ENCODE data around the gene EFCAB6.
A peak's percentile ranks its signal among the peaks of the same experiment; 100 is the strongest.

Gene EFCAB6

DNA sequence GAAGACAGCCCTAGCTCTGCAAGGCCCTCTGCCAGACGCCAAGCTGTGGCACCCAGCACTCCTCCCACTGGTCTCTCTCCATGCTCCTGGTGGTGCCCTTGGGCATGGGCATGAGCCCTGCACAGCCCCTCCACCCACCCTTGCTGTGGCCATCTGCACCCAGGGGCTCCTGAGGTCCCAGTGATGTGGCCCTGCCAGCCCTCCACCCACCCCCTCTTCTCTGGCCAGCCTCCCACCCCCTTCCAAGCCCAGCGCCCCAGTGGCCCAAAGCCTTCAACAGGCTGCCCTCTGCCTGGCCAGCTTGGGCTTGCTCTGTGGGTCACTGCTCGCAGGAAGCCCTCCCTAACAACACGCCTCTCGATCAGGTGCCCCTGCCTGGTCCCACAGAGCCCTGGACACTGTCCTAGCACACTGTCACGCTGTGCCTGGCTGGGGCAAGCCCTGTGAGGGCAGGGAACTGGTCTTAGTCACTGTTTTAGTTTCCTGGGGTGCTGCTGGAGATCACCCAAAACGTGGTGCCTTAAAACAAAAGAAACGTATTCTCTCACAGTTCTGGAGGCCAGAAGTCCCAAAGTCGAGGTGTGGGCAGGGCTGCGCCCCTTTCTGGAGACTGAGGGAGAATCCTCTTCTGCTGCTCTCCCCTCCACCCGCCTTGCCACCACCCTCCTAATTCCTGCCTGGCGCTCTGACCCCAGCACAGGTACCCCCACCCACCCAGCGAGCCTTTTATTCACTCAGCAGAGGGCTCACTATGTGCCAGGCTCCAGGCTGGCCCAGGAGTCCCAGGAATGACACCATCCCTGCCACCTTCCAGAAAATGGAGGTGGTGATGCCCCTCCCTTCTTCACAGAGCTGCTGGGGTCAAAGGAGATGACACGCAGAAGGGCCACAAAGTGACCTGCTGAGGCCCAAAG, 35.5 kb upstream of the EFCAB6 start:
- DNase-seq = no peak

DNA sequence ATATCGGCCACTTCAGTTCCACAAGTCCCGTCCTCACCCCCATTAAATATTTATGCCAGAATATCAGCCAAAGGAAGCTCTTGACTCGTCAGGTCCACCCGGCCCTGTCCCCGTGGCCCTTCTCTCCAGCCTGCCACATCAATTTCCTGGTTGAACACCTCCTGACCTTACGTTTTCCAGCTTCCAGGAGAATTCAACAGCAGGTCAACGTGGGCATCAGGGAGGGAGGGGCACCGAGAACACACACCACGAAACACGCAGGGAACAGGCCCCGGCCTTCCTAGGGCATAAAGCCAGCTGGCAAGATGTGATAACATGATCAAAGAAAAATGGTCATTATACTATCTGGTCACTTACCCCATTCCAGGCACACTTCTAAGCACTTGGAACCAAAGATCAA, 34.9 kb upstream of the EFCAB6 start:
- no peak for DNase-seq

DNA sequence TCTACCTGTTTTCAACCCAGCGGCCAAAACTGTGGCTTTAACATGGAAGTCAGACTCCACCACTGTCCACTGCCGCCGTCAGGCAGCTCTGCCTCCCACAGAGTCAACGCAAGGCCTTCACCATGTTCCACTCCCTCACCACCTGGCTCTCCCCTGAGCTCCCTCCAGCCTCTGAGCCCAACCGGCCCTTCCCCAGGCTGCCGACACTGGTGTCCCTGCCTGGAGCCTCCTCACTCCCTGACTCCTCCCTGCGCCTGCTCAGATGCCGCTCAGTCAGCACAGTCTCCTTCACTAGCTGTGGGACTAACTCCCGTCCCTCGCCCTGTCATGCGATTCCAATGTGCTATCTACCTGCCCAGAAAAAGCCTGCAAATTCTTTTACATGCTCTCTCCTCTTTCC, 33.9 kb upstream of the EFCAB6 start:
- DNase-seq = no peak

DNA sequence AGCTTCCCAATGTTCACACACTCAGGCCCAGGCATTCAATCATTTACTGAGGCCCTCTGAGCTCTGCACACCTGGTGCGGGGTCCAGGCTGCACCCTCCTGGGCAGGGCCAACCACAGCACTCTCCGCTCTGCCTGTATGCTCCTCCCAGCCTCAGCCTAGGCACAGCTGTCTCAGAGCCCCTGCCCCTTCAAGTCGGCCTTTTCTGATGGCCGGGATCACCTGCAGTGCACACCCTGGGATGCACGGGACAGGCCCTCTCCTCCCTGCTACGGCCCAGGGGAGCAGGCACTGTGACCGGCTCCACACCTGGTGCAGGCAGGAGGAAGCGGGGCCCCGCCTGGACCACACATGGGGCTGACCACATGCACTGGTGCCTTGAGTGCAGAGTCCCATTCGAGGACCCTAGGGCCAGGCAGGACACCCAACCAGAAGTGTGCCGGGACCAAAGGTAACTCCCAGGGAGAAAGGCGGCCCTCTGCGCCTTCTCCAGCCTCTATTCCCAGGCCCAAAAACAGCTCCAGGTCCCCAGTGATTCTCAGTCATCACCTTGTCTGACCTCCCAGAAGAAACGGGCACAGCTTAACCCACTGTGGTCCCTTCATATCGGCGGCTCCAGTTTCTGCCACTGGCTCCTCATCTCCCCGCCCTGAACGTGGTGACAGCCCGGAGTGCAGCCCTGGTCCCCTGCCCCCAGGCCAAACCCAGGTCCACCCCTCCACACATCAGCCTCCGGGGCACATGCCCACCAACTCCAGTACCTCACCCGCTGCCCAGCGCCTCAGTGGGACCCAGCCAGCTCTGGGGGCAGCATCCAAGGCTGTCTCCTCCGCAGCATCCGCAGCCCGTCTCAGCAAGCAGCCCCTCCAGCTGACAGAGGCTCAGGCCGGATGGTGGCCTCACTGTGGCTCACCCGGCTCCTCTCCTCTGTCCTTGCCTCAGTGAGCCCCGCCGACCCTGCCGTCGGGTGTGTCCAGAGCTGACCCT, 32.7 kb upstream of the EFCAB6 start:
- DNase-seq = no peak

DNA sequence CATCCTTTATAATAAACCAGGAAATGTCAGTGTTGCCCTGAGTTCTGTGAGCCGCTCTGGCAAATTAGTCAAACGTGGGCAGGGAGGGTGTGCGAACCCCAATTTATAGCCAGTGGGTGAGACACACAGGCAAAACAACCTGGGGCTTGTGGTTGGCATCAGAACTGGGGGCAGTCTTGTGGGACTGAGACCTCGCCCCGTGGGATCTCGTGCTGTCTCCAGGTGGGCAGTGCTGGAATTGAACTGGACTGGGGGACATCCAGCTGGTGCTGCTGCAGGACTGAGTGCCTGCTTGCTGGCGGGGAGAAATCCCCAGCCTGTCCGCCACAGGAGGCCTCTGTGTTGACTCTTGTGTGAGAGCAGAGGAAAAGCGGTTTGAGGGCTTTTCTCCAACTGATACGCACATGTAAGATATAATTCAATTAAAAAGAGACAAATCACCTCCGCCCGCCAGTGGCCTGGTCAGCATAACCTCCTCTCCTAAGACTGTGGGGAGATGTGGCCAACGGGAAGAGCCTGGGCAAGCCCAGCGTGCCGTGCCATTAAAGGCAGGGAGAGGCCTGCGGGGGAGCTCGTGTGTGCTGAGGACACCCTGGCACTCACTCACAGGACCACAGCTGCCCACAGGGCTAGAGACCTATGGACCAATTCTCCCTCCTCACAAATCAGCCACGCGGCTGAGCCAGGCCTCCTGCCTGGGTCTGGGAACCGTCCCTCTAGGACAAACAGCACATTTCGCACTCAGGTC, 31.9 kb upstream of the EFCAB6 start:
- no peak for DNase-seq

- no peak for DNase-seq
Measured at GRCh38 chr22:43841742-43842141, 29.6 kb upstream of the EFCAB6 start.

DNA sequence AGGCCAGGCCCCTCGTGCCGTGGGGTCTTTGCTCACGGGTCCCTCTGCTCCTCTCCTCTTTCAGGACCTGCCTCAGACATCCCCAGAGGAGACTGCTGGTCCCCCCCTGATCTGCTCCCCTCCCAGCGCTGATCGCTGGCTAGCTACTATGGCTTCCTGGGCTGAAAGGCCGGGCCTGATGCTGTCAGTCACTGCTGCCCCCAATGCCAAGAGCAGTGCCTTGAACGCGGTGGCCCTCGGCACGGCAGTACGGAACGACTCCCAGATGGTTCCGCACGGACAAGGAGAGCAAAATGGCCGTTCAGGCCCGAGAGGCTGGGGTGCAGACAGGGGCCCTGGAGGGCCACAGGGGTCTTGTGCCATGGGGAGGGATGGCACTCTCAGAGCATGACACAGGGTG, 28.7 kb upstream of the EFCAB6 start:
- DNase-seq = no peak

- no peak for DNase-seq
Measured at GRCh38 chr22:43840431-43840830, 28.3 kb upstream of the EFCAB6 start.

DNA sequence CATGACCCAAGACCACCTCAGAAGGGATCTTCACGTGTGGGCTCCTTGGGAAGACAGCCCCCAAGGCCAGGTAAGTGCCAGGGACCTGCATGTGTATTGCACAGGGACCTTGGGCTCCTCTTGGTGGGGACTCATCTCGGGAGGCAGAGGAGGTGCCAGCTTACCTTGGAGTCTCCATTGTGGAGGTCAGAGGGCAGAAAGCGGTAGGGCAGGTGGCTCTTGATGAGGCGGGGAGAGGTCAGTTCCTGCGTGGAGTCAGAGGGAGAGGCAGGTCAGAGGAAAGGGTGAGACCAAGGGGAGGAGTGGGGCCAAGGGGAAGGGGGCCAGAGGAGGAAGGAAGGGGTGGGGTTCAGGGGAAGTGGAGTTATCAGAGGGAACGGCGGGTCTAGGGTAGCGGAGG, 27.7 kb upstream of the EFCAB6 start:
- no peak for DNase-seq

DNA sequence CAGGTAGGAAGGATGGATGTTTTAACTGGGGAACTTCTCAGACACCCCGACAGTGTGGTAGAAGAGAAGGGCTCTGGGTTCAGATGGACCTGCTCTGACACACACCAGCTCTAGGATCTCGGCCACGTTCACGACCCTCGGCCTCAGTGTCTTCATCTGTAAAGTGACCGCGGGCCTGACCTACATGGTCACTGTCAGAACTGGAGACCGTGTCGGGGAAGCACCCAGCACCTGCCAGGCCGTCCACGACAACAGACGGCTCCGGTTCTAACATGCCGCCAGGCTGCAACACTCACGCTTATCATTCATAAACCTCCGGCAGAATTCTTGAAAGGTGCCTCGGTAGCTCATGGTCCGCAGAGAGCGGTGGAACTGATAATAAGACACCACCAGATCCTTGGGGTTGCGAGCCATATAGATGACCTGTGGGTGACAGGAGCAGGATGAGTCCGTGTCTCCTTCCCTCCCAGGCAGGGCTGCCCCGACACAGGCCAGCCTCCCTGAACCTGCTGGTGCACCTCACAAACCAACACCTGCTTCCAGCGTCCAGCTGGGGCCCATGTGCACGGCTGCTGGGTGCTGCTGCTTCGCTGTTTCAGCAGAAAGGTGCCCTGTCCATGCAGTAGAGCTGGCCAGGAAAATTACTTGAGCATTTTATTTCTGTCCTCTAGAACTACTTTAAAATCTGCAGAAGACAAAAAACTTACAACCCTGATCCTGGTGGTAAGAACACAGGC, 26.6 kb upstream of the EFCAB6 start:
- no peak for DNase-seq

- DNase-seq = no peak
Measured at GRCh38 chr22:43838161-43838560, 26.1 kb upstream of the EFCAB6 start.

GRCh38 chr22:43837666-43838065, 25.6 kb upstream of the EFCAB6 start:
- peak; percentile 24 for DNase-seq

DNA sequence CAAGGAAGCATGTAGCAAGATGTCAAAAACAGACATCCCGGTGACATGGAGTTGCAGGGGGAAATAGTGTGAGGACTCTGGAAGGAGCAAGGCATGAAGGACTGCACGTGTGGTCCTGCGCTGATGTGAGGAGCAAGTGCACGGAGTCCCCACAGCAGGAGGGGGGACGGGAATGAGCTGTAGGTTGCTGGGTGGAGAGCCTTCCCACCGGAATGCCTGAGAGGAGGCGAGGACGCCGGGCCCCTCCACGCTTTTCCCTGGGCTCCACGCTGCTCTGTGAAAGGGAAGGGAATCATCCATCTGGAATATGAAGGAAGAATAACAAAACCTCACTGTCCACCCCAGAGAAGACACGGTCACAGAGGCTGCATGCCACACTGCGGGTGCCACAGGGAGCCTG, 23.6 kb upstream of the EFCAB6 start:
- DNase-seq = no peak

DNA sequence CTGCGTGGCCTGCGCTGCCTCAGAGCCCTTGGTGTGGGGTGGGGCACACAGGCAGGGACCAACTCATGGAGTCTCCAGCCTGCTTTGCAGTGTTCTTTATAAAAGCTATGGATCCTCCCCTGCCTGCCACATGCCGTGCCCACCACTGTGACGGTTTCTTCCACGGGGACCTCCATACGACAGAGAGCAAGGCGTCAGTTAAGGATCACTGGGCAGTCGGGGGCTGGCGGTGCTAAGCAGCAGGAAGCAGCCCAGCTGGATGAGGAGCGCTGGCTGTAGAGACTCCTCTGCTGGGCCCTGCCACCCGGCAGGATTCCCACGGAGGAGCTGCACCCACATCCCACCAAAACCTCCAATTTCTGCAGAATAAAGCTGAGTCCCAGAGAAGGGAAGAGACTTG, 23.1 kb upstream of the EFCAB6 start:
- no peak for DNase-seq

DNA sequence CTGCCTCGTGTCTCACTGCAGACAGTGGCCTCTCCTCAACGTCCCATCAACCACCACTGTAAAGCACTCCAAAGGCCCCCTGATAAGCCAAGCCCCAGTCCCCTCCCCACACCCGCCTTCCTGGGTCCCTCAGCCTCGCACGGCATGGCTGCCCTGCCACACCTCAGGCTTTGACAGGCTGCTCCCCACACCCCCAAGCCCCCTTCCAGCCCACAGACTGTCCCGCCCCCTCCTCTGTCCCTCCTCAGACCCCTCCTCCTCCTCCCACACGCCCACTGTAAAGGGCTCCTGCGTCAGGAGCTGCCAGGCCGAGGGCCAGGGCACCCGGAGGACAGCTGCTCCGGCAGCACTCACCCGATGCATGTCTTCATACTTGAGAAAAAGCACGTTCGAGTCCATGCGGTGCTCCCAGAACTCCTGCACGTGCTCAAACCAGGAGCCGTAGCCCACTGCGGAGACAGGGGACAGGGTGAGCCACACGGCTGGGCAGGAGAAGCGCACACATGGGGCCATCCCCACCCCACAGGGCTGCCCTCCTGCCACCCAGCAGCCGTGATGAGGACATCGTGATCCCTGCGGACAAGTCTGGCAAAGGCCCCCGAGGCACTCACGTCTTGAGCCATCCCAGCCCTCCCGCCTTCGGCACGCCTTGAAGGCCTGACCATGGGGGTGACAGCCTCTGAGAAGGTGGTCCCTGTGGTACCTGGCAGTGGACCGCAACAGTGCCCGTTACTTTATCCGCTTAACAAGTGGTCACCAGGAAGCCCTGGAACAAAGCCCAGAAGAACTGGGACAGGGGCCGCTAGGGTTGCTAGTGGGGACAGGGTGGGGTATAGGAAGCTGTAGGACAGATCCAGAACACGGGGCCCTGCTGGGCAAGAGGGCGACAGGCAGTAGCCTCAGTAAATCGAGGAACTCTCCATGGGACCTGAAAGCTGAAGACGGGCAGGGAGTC, 21.5 kb upstream of the EFCAB6 start:
- no peak for DNase-seq

GRCh38 chr22:43832393-43833265, 20.5 kb upstream of the EFCAB6 start:
- no peak for DNase-seq

GRCh38 chr22:43831561-43832392, 19.7 kb upstream of the EFCAB6 start:
- no peak for DNase-seq

- no peak for DNase-seq
Measured at GRCh38 chr22:43830931-43831560, 18.9 kb upstream of the EFCAB6 start.

All from MV-4-11 (cell line).